Activated T-helper 17 cell treated with anti-CD3 and anti-CD28 coated beads, Interleukin-2, amount 50 U/mL, for 72 hours (primary cell): ENCODE measurements around the gene CCDC8. TPM values are rescaled to one million over a fixed set of nuclear protein-coding genes. Genes with fewer than 3 reads are reported as not detected.
A peak's percentile ranks its signal among the peaks of the same experiment; 100 is the strongest.
"Not testable (repeated sequence)": the region's sequence is repeated elsewhere in the genome, so short reads cannot be mapped to it uniquely, and the experiment has no call there.

Experiments
- ATAC-seq: fragments of 150-1000 bp; cut with Tn5 transposase; replicated peaks from 2 replicates; pipeline ENCODE4 v1.10.0; 2021; ENCODE audit warnings: mild to moderate bottlenecking, moderate library complexity
- H3K27ac Mint-ChIP-seq: one replicate; pipeline ENCODE4 v1.8.0; 2022; ENCODE audit warnings: mixed read lengths
- H3K27me3 Mint-ChIP-seq: one replicate; pipeline ENCODE4 v1.8.0; 2022; ENCODE audit warnings: mixed read lengths
- H3K36me3 Mint-ChIP-seq: one replicate; pipeline ENCODE4 v1.8.0; 2022; ENCODE audit warnings: low read depth, mild to moderate bottlenecking, mixed read lengths
- H3K4me1 Mint-ChIP-seq: one replicate; pipeline ENCODE4 v1.8.0; 2022; ENCODE audit warnings: mixed read lengths
- H3K4me3 Mint-ChIP-seq: one replicate; pipeline ENCODE4 v1.8.0; 2022; ENCODE audit warnings: mild to moderate bottlenecking, mixed read lengths
- H3K9me3 Mint-ChIP-seq: one replicate; pipeline ENCODE4 v1.8.0; 2022; ENCODE audit warnings: mixed read lengths
- total RNA-seq, 2 donors: library from RNA; stranded (reverse); gene quantifications; one replicate each; pipeline ENCODE4 v1.2.3, GENCODE V29; 2022

The CCDC8 gene
- total RNA-seq, 2 donors from 2014 or later, result not detected

DNA sequence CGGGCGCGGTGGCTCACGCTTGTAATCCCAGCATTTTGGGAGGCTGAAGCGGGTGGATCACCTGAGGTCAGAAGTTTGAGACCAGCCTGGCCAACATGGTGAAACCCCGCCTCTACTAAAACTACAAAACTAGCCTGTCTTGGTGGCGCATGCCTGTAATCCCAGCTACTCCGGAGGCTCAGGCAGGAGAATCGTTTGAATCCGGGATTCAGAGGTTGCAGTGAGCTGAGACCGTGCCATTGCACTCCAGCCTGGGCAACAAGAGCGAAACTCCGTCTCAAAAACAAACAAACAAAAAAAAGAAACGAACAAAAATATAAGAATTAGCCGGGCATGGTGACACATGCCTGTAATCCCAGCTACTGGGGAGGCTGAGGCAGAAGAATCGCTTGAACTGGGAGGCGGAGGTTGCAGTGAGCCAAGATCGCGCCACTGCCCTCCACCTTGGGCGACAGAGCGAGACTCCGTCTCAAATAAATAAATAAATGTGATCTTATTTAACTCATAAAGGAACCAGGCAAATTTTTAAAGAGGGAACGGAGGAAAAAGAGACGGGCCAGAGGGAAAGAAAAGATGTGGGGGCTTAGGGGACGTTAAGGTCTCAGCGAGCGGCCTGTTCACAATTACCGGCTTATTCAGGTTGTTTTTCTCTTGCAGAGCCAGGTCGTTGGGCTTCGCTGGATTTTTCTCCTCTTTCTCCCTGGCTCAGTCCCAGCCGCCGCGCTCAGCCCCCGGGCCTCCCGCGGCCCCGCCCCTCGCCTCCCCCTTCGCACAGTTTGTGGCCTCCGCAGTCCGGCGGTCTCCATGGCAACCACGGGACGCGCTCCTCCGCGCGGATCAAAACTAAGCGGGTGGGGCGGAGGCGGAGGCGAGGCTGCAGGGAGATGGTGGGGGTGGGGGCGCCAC, 2.7 kb upstream of the CCDC8 start:
- not testable (repeated sequence) for H3K27ac Mint-ChIP-seq, H3K36me3 Mint-ChIP-seq, H3K4me3 Mint-ChIP-seq, H3K4me1 Mint-ChIP-seq, H3K9me3 Mint-ChIP-seq
- ATAC-seq, result peak; percentile 38
- peaks cover 29% of the 10 kb centered on the region for H3K27me3 Mint-ChIP-seq

DNA sequence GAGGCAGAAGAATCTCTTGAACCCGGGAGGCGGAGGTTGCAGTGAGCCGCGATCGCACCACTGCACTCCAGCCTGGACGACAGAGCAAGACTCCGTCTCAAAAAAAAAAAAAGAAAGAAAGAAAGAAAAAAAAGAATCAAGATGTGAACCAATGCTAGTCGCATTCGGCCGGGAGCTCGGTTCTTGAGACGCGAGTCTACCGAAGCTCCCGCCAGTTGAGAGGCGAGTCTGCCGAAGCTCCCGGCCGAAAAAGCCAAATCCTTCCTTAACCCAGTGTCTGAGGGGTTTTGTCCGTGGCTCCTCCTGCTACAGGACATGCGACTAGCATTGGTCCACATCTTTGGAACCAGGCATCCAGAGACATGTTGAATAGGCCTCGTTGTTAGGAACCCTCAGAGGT, 1.5 kb upstream of the CCDC8 start:
- not testable (repeated sequence) for ATAC-seq, H3K4me3 Mint-ChIP-seq, H3K27ac Mint-ChIP-seq, H3K4me1 Mint-ChIP-seq, H3K9me3 Mint-ChIP-seq, H3K36me3 Mint-ChIP-seq
- peaks cover 34% of the 10 kb centered on the region for H3K27me3 Mint-ChIP-seq

DNA sequence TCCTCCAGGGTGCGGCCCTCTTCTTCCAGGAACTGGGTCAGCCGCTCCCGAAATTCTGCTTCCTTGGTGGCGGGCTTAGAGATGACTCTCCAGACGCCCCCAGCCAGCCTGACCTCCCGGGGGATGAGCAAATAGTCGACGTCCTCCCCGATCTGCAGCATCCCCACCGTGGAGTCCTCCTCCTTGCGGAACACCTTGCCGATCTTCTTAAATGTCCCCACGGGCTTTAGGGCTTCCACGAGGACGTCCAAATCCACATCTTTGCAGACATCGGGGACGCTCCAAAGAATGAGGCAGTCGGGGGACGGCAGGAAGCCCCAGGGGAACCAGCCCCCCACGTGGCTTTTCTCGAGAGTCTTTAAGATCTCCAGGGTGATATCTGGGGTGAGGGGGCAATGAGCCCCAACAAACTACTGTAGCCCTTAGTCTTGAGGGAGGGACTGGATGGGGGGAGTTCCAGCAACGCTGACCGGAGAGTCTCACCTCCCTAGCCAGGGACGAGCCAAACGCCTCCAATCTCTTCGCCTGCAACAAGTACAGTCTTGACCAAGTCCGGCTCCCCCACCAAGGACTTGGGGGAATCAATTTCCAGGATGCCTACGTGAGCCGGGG, 608 bp downstream of the CCDC8 start:
- no peak for ATAC-seq
- H3K9me3 Mint-ChIP-seq, result no peaks in the 10 kb centered on the region
- no peak overlapping the region for H3K27ac Mint-ChIP-seq
- no peaks in the 10 kb centered on the region for H3K36me3 Mint-ChIP-seq
- no peak overlapping the region for H3K4me3 Mint-ChIP-seq
- peaks cover 3% of the 10 kb centered on the region for H3K4me1 Mint-ChIP-seq
- peaks cover 41% of the 10 kb centered on the region for H3K27me3 Mint-ChIP-seq

DNA sequence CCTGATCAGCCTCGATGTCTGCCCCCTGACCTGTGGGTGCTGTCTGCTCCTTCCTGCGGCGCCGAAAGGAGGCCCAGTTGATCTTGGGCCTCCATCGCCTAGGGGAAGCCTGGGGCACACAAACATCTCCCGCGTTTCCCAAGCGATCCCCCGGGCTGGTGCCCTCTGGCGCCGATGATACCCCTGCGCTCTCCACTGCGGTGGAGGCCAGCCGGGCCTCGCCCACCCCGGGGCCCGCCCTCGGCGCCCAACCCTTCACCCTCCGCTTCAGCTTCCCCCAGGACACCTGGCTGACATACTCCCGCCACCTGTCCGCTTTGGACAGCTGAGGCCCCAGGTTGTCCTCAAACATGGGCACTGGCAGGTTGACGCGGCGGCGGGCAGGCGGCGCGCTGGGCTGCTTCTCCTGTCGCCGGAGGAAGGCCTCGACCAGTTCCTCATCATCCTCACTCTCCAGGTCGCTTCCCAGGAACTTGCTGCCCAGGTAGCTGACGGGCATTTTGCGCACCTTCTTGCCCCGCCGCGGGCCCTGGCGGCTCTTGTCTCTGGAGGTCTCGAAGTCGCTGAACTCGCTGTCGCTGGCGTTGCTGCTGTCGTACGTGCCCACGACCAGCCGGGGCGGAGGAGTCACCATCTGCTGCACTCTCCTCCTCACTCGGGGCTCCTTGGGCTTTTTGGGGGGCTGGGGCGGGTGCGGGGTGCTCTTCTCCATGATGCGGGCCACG, 1.3 kb downstream of the CCDC8 start:
- Mint-ChIP-seq H3K27me3 (peaks cover 44% of the 10 kb centered on the region), H3K27ac (no peak overlapping the region), H3K4me1 (peaks cover 3% of the 10 kb centered on the region), H3K36me3 (no peaks in the 10 kb centered on the region), H3K4me3 (no peak overlapping the region), H3K9me3 (no peaks in the 10 kb centered on the region)
- no peak for ATAC-seq

DNA sequence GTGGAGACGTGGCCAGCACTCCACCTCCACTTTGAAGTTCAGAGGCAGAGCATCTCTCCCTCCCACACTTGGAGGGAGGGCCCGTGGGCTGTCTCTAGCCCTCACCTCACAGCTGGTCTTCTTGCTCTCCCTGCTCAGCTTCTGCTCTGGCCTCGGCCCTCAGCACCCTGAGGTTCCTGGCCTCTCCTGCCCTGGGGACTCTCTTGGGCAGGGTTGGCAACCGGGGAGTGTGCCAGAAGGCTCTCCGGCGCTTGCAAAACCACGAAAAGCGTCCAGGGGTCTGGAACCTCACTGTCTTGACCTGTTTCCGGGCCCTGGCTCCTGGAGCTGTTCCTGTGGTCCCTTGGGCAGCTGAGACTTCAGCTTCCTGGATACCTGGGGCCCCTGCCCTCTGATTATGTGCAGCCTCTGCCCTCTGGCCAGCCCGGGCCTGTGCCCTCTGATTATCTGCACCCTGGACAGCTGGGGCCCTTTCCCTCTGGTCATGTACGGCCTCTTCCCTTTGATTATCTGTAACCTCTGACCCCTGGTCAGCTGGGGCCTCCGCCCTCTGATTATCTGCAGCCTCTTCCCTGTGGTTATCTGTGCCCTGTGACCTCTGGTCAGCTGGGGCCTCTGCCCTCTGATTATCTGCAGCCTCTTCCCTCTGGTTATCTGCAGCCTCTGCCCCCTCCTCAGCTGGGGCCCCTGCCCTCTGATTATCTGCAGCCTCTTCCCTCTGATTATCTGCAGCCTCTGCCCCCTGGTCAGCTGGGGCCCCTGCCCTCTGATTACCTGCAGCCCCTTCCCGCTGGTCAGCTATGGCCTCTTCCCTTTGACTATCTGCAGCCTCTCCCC, 2.1 kb downstream of the CCDC8 start:
- no peak overlapping the region for H3K4me3 Mint-ChIP-seq
- no peaks in the 10 kb centered on the region for H3K9me3 Mint-ChIP-seq
- no peak for ATAC-seq
- no peak overlapping the region for H3K27ac Mint-ChIP-seq
- H3K27me3 Mint-ChIP-seq, result peaks cover 46% of the 10 kb centered on the region
- no peaks in the 10 kb centered on the region for H3K36me3 Mint-ChIP-seq
- H3K4me1 Mint-ChIP-seq, result peaks cover 3% of the 10 kb centered on the region

DNA sequence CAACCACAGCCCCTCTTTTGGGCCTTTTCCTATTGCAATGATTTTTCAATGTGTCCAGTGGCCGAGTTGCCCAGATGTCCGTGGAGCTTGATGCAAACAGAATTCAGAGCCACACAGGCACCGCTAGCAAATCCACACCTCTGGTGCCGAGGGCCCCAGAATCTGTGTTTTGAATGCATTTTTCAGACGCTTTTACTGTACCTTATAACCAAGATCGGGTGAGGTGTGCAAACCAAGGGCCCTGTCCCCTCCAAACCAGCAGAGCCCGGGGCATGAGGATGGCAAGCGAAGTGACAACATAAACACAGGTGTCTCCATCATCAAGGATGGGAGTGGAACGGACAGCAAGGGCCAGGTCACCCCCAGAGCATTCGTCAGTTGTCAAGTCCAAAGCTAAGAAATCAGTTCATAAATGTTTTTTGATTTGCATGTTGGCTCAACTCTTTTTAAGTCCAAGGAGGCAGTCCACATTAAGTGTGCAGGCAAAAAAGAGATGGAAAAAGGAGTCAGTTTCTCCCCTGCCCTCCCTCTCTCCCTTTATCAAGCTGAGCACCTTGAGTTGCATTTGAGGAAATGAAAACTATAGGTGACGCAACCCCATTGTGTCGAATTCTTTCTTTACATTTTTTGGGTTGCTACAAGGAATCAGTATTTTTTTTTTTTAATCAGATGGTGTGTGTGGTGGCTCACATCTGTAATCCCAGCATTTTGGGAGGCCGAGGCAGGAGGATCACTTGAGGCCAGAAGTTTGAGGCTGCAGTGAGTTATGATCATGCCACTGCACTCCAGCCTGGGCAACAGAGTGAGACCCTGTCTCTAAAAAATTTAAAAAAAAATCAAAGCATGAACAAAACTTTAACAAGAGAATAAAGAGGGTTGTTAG, 2.9 kb downstream of the CCDC8 start:
- H3K27ac Mint-ChIP-seq, result no peak overlapping the region

DNA sequence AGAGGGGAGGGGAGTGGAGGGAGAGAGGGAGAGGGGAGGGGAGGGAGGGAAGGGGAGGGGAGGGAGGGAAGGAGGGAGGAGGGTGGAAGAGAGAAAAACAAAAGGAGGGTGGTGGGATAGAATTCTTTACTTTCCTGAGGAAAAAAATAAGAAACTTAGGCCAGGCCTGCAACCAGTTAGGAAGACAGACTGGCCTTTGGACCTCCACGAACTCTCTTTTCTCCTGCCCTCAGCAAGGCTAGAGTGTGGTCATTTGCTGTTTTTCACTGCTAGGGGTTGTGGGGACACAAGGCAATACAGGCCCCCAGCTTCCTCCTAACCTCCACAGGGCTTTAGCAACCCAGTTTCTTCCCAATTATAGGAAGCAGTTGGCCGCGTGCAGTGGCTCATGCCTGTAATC, 4.2 kb downstream of the CCDC8 start:
- no peak overlapping the region for H3K27ac Mint-ChIP-seq
- H3K36me3 Mint-ChIP-seq, result no peaks in the 10 kb centered on the region
- no peaks in the 10 kb centered on the region for H3K9me3 Mint-ChIP-seq
- H3K4me3 Mint-ChIP-seq, result no peak overlapping the region
- peaks cover 43% of the 10 kb centered on the region for H3K27me3 Mint-ChIP-seq
- H3K4me1 Mint-ChIP-seq, result peaks cover 7% of the 10 kb centered on the region
- ATAC-seq, result no peak

More for the DNA sequence above, 2.9 kb downstream of the CCDC8 start:
- no peaks in the 10 kb centered on the region for H3K9me3 Mint-ChIP-seq
- peaks cover 43% of the 10 kb centered on the region for H3K27me3 Mint-ChIP-seq
- peaks cover 3% of the 10 kb centered on the region for H3K4me1 Mint-ChIP-seq
- H3K36me3 Mint-ChIP-seq, result no peaks in the 10 kb centered on the region
- ATAC-seq, result no peak
- H3K4me3 Mint-ChIP-seq, result no peak overlapping the region

DNA sequence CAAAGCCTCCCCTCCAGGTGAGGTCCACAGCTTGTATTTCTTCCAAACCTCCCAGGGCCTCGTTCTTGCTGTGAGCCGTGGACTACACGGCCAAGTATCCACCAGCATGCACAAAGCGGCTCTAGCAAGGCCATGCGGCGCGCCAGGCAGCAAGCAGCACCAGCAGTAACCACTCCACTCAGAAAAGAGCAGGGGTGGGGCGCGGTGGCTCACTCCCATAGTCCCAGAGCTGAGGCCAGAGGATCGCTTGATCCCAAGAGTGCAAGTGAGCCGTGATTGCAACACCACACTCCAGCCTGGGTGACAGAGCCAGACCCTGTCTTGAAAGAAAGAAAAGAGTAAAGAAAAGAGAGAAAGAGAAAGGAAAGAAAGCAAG, 4.7 kb downstream of the CCDC8 start:
- H3K36me3 Mint-ChIP-seq, result no peaks in the 10 kb centered on the region
- H3K27me3 Mint-ChIP-seq, result peaks cover 47% of the 10 kb centered on the region
- H3K4me1 Mint-ChIP-seq, result peaks cover 12% of the 10 kb centered on the region
- no peak overlapping the region for H3K4me3 Mint-ChIP-seq
- no peak overlapping the region for H3K27ac Mint-ChIP-seq
- no peak for ATAC-seq
- no peaks in the 10 kb centered on the region for H3K9me3 Mint-ChIP-seq

DNA sequence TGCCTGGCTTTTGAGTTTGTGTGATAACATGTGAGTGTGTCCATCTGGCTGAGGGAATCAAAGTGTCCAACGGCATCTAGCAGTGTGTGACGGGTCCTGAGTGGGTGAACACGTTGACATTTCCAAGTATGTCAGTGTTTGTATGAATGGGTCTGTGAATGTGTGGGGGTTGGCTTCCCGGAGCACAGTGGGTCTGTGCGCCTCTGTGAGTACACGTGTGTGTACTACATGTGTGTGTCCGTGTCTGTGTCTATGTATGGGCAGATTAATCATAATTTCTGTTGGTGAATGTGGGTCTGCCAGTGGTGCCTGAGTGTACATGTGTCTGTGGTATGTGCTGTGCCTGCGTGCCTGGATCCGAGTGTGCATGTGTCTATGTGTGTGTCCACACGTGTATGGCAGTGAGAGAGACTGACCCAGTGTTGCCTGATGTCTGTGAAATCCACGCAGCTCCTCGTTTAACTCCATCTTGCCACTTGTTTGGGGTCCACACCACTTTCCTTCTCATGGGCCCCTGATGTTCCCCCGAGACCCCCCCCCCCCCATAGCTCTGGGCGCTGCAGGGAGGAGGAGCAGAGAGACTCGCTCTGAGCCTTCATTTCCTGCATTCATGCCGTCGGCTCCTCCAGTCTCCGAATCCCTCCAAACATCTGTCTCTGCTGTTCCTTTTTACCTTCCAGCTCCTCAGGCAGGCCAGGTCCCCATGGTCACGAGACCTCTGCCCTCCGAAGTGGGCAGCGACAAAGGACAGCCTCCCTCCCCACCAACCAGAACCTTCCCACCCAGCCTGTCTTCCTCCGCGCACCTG, 5.3 kb downstream of the CCDC8 start:
- no peak overlapping the region for H3K27ac Mint-ChIP-seq
- no peak for ATAC-seq
- no peaks in the 10 kb centered on the region for H3K9me3 Mint-ChIP-seq
- no peaks in the 10 kb centered on the region for H3K36me3 Mint-ChIP-seq
- H3K27me3 Mint-ChIP-seq, result peaks cover 50% of the 10 kb centered on the region
- H3K4me3 Mint-ChIP-seq, result no peak overlapping the region
- H3K4me1 Mint-ChIP-seq, result peaks cover 13% of the 10 kb centered on the region

DNA sequence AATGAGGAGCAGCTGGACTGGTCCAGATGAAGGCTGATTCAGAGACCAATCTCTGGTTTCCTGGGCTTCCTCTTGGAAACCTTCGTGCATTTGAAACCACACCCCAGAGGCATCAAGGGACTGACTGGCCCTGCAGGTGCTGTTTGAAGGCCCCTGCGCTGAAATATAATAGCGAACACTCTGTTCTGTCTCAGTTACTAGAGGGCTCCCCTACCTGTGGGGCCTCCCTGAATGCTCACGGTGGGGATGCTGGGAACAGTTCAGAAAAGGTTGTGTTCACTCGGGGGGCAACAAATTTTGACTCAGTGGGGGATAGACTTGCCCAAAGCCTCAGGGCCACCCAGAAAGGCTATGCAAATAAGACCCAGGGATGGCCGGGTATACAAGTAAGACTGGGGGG, 6.4 kb downstream of the CCDC8 start:
- Mint-ChIP-seq H3K9me3 (no peaks in the 10 kb centered on the region), H3K4me3 (no peak overlapping the region), H3K27ac (no peak overlapping the region), H3K4me1 (peaks cover 19% of the 10 kb centered on the region), H3K27me3 (peaks cover 53% of the 10 kb centered on the region), H3K36me3 (no peaks in the 10 kb centered on the region)
- ATAC-seq, result no peak

DNA sequence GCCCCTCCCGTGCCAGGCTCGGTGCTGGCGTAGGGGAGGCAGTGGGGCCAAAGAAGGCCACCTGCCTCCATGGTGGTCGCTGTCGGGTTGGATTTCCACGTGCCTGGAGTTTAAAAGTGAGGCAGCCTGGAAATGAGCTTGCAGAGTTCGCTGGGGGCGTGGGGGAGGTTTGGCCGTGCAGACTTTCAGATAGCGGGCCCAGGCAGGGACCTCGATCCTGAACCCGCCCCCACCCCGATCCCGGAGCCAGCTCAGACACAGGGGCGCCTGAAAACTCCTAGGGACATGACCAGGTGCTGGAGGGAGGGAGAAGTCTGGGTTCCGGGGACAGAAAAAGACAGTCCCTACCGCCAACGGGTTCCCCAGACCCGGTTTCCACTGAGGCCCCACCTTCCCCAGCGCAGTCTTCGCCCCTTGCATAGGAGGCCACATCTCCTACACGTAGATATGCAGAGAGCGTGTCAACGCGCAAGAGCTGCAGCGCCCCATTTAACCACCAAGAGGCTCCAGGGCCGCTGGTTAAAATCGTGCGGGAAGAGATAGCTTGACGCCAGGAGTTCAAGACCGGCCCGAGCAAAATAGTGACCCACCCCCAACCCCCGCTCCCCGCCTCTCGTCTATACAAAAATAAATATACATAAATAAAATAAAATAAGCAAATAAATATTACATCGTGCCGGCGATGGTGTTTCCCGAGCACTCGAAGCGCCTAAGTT, 8.5 kb downstream of the CCDC8 start:
- Mint-ChIP-seq H3K27ac (no peak overlapping the region), H3K9me3 (no peaks in the 10 kb centered on the region), H3K4me3 (peak overlapping the region; percentile 56), H3K36me3 (no peaks in the 10 kb centered on the region), H3K4me1 (peaks cover 19% of the 10 kb centered on the region), H3K27me3 (peaks cover 45% of the 10 kb centered on the region)
- no peak for ATAC-seq

DNA sequence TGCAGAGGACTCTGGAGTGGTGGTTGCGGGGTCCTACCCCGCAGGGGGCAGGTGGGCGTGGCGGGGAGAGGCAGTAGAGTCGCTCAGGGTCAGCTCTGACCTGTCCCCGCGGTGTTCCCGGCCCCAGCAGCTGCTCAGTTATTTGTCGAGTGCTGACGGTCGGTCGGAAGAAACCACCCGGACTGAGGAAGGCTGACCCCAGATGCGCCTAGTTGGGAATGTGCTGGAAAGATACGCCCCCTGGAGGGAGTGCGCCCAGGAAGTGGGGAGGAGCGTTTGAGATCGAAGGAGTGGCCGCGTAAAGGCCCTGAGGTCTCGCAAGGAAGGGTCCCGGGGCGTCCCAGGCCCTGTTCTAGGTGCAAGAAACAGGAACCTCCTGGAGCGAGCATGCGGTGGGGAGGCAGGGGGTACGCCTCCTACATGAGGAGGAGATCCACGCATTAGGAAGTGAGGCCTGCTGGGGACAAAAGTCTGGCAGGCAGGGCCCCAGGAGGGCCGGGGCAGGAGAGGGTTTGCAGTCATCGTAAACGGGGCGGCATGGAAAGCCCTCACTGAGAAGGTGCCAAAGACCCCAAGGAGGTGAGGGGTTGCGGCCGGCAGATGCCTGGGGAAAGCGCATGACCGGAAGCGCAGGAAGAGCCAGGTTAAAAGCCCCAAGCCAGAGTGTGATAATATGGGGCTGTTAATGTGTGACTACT, 9.2 kb downstream of the CCDC8 start:
- Mint-ChIP-seq H3K36me3 (no peaks in the 10 kb centered on the region), H3K27ac (no peak overlapping the region), H3K9me3 (no peaks in the 10 kb centered on the region), H3K4me3 (peak overlapping the region; percentile 56), H3K4me1 (peaks cover 19% of the 10 kb centered on the region), H3K27me3 (peaks cover 45% of the 10 kb centered on the region)
- no peak for ATAC-seq
